GM23248 (cell line): ENCODE results near the gene ALOX12B. TPM values are rescaled to one million over a fixed set of nuclear protein-coding genes. Genes with fewer than 3 reads are reported as not detected.

ENCODE experiments used
- DNase-seq: peaks from one replicate; pipeline ENCODE4 v3.0.0-alpha.2; 2015
- H2AFZ ChIP-seq: fragments of 200-600 bp; sonication (generic); 2 replicates; pipeline ENCODE4 v1.6.1; 2016; ENCODE audit warnings: antibody characterized with exemption
- H3F3A ChIP-seq: fragments of 200-600 bp; sonication (generic); 2 replicates; pipeline ENCODE4 v1.6.1; 2016; ENCODE audit warnings: mild to moderate bottlenecking, antibody characterized with exemption, mixed run types; ENCODE audit not compliant: insufficient read depth
- H3K27ac ChIP-seq: fragments of 200-600 bp; sonication (generic); 2 replicates; pipeline ENCODE4 v1.5.1; 2016; ENCODE audit warnings: mild to moderate bottlenecking
- H3K27me3 ChIP-seq: fragments of 200-600 bp; sonication (generic); replicated peaks from 2 replicates; pipeline ENCODE4 v1.6.1; 2016; ENCODE audit warnings: mild to moderate bottlenecking; ENCODE audit not compliant: insufficient read depth
- H3K36me3 ChIP-seq: fragments of 200-600 bp; sonication (generic); 2 replicates; pipeline ENCODE4 v1.6.1; 2016; ENCODE audit warnings: low read depth, mild to moderate bottlenecking
- H3K4me1 ChIP-seq: fragments of 200-600 bp; sonication (generic); 2 replicates; pipeline ENCODE4 v1.6.1; 2016; ENCODE audit warnings: mild to moderate bottlenecking; ENCODE audit not compliant: insufficient read depth
- H3K4me2 ChIP-seq: fragments of 200-600 bp; sonication (generic); one replicate; pipeline ENCODE4 v1.6.1; 2016; ENCODE audit warnings: mild to moderate bottlenecking; ENCODE audit not compliant: unreplicated experiment
- H3K4me3 ChIP-seq: fragments of 200-600 bp; sonication (generic); 2 replicates; pipeline ENCODE4 v1.5.1; 2016; ENCODE audit warnings: mild to moderate bottlenecking
- H3K79me2 ChIP-seq: fragments of 200-600 bp; sonication (generic); 2 replicates; pipeline ENCODE4 v1.6.1; 2016; ENCODE audit warnings: mild to moderate bottlenecking; ENCODE audit not compliant: insufficient read depth
- H3K9ac ChIP-seq: fragments of 200-600 bp; sonication (generic); 2 replicates; pipeline ENCODE4 v1.6.1; 2016; ENCODE audit warnings: mild to moderate bottlenecking
- H3K9me2 ChIP-seq: fragments of 200-600 bp; sonication (generic); 2 replicates; pipeline ENCODE4 v1.6.1; 2016; ENCODE audit warnings: mixed run types, mild to moderate bottlenecking, moderate library complexity; ENCODE audit not compliant: insufficient read depth
- H3K9me3 ChIP-seq: fragments of 200-600 bp; sonication (generic); one replicate; pipeline ENCODE4 v1.6.1; 2017; ENCODE audit warnings: low read depth
- H4K20me1 ChIP-seq: fragments of 200-600 bp; sonication (generic); 2 replicates; pipeline ENCODE4 v1.6.0; 2016; ENCODE audit not compliant: insufficient read depth
- EZH2 ChIP-seq: fragments of 200-600 bp; sonication (generic); IDR thresholded peaks from 2 replicates; pipeline ENCODE4 v1.6.1; 2018; ENCODE audit warnings: antibody characterized with exemption, mild to moderate bottlenecking; ENCODE audit not compliant: insufficient read depth, poor library complexity, severe bottlenecking
- EZH2phosphoT487 ChIP-seq: fragments of 200-600 bp; sonication (generic); IDR thresholded peaks from 2 replicates; pipeline ENCODE4 v1.6.1; 2018; ENCODE audit warnings: antibody characterized with exemption, moderate library complexity, mild to moderate bottlenecking, low read depth; ENCODE audit not compliant: insufficient read depth
- WGBS, 2 experiments: methylation state at CpG; one replicate each; pipeline ENCODE4 v1.1.6; 2015 to 2017; ENCODE audit warnings: low lambda C conversion rate in 2 of 2, low coverage in 1 of 2; ENCODE audit errors: missing lambda C conversion rate in 2 of 2; 5-methylcytosine and 5-hydroxymethylcytosine counted together
- in situ Hi-C: fragments of 300-500 bp; cut with MboI; formaldehyde crosslinking; loops from 2 replicates; pipeline ENCODE4 v1.15.0; 2020
- polyA plus RNA-seq: library from polyadenylated mRNA; unstranded; fragments of >200 nt; fragmentation: Nextera tagmentation; extraction: Ambion mirVana; gene quantifications from 2 replicates; pipeline ENCODE4 v1.2.1, GENCODE V29; 2016
- total RNA-seq: library from RNA; depleted of rRNA; stranded (reverse); fragments of >200 nt; shearing (Covaris generic); gene quantifications from 2 replicates; pipeline ENCODE4 v1.2.3, GENCODE V29; 2014

The ALOX12B gene
- total and polyA plus RNA-seq, 2 experiments from 2014 or later, result not detected

GRCh38 chr17:8041249-8041928, 46.1 kb downstream of the ALOX12B start:
- H3K4me2 ChIP-seq, result peak overlapping the region; percentile 51
- H3K9me3 ChIP-seq, result no peaks in the 10 kb centered on the region
- peak overlapping the region; percentile 54 for H3K27ac ChIP-seq
- H4K20me1 ChIP-seq, result no peaks in the 10 kb centered on the region
- peaks cover 14% of the 10 kb centered on the region for H3K4me1 ChIP-seq
- H3K27me3 ChIP-seq, result peaks cover 5% of the 10 kb centered on the region
- peaks cover 24% of the 10 kb centered on the region for H3F3A ChIP-seq
- H3K79me2 ChIP-seq, result no peaks in the 10 kb centered on the region
- H3K4me3 ChIP-seq, result peak overlapping the region; percentile 5; the same call in 1 of the 2 replicates
- TF ChIP-seq EZH2 (no peak), EZH2phosphoT487 (no peak)
- WGBS, 2 experiments, result 58% methylated on average over 8 of the region's 8 CpGs
- no peaks in the 10 kb centered on the region for H3K9me2 ChIP-seq
- DNase-seq, result peak; percentile 78
- H3K36me3 ChIP-seq, result no peaks in the 10 kb centered on the region
- no peak overlapping the region for H3K9ac ChIP-seq
- H2AFZ ChIP-seq, result peak overlapping the region; percentile 55
- in situ Hi-C loops, result no loop called here

GRCh38 chr17:8039611-8040168, 47.8 kb downstream of the ALOX12B start:
- WGBS, 2 experiments, result 51 to 52% methylated on average over 8 to 11 of the region's 11 CpGs
- H3K79me2 ChIP-seq, result no peaks in the 10 kb centered on the region
- in situ Hi-C loops, result no loop called here
- H3K36me3 ChIP-seq, result no peaks in the 10 kb centered on the region
- peaks cover 6% of the 10 kb centered on the region; the same call in 1 of the 2 replicates for H3K27me3 ChIP-seq
- no peak overlapping the region for H3K27ac ChIP-seq
- no peak for DNase-seq
- H2AFZ ChIP-seq, result no peak overlapping the region
- no peak for TF ChIP-seq EZH2phosphoT487
- TF ChIP-seq EZH2, result no peak
- H3K9me3 ChIP-seq, result no peaks in the 10 kb centered on the region
- H3K4me3 ChIP-seq, result no peak overlapping the region
- H3K4me2 ChIP-seq, result no peak overlapping the region
- H3F3A ChIP-seq, result peaks cover 24% of the 10 kb centered on the region
- no peaks in the 10 kb centered on the region for H3K9me2 ChIP-seq
- H4K20me1 ChIP-seq, result no peaks in the 10 kb centered on the region
- H3K9ac ChIP-seq, result no peak overlapping the region
- H3K4me1 ChIP-seq, result peaks cover 14% of the 10 kb centered on the region

DNA sequence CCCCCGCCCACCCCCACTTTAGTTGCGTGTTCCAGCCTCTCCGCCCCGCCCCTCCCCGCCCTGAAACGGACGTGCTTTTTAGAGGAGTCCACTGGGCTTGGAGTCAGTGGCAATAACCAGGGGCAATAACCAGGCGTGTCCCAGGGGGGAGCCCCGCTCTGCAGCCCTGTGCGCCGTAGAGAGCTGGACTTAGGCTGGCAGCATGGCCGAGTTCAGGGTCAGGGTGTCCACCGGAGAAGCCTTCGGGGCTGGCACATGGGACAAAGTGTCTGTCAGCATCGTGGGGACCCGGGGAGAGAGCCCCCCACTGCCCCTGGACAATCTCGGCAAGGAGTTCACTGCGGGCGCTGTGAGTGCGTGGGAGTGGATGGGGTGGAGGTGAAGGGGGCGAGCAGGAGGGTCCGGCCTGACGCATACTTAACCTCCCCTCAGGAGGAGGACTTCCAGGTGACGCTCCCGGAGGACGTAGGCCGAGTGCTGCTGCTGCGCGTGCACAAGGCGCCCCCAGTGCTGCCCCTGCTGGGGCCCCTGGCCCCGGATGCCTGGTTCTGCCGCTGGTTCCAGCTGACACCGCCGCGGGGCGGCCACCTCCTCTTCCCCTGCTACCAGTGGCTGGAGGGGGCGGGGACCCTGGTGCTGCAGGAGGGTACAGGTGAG, 48.4 kb downstream of the ALOX12B start, which contains the start of gene ALOX15B:
ALOX15B (plus strand) TSS at position 106 of the 657 bp plus-strand sequence; CDS start at position 203, 97 bp downstream.
- H3F3A ChIP-seq, result peaks cover 24% of the 10 kb centered on the region
- H2AFZ ChIP-seq, result no peak within 1 kb of the TSS
- peaks cover 12% of the 10 kb centered on the region for H3K27me3 ChIP-seq
- no peaks in the 10 kb centered on the region for H3K36me3 ChIP-seq
- in situ Hi-C loops, result no loop called here
- H3K4me2 ChIP-seq, result no peak within 1 kb of the TSS
- H3K9ac ChIP-seq, result no peak within 1 kb of the TSS
- no peak for DNase-seq
- H3K27ac ChIP-seq, result no peak within 1 kb of the TSS
- no peak within 1 kb of the TSS for H3K4me3 ChIP-seq
- TF ChIP-seq EZH2, result no peak
- no peak for TF ChIP-seq EZH2phosphoT487
- peaks cover 14% of the 10 kb centered on the region for H3K4me1 ChIP-seq
- no peaks in the 10 kb centered on the region for H3K79me2 ChIP-seq
- H3K9me3 ChIP-seq, result no peaks in the 10 kb centered on the region
- H3K9me2 ChIP-seq, result no peaks in the 10 kb centered on the region
- H4K20me1 ChIP-seq, result no peaks in the 10 kb centered on the region
- 22 to 26% methylated on average over 29 to 36 of the region's 37 CpGs for WGBS, 2 experiments

DNA sequence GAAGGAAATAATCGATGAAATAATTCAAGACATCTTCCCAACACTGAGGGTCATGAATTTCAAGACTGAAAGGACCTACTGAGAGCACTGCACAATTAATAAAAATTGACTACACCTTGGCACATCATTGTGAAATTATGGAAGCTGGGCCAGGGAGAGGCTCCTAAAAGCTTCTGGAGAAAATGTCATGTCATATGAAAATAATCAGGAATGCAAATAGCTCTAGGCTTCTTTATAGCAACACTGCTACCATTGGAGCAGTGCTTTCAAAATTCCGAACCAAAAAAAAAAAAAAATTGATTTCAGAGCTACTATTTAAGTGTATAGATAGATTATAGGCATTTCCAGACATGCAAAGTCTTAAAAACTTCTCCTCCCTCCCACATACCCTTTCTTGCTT, 55.1 kb downstream of the ALOX12B start:
- no peak overlapping the region for H3K27ac ChIP-seq
- no peaks in the 10 kb centered on the region for H3K9me2 ChIP-seq
- no peak overlapping the region for H3K9ac ChIP-seq
- H4K20me1 ChIP-seq, result no peaks in the 10 kb centered on the region
- peaks cover 7% of the 10 kb centered on the region; the same call in 1 of the 2 replicates for H3K4me1 ChIP-seq
- in situ Hi-C loops, result no loop called here
- H3K4me2 ChIP-seq, result no peak overlapping the region
- peaks cover 26% of the 10 kb centered on the region for H3K27me3 ChIP-seq
- no peak overlapping the region for H3K4me3 ChIP-seq
- 32 to 48% methylated on average over 2 of the region's 2 CpGs for WGBS, 2 experiments
- no peaks in the 10 kb centered on the region for H3K36me3 ChIP-seq
- H3K79me2 ChIP-seq, result no peaks in the 10 kb centered on the region
- H2AFZ ChIP-seq, result no peak overlapping the region
- H3K9me3 ChIP-seq, result no peaks in the 10 kb centered on the region
- no peak for DNase-seq
- no peaks in the 10 kb centered on the region for H3F3A ChIP-seq
- TF ChIP-seq EZH2 (no peak), EZH2phosphoT487 (no peak)
